A673 (cell line): ENCODE results near the gene LRRC10B. TPM values are rescaled to one million over a fixed set of nuclear protein-coding genes. Genes with fewer than 3 reads are reported as not detected.

ENCODE experiments used
- BruUV-seq: library from RNA; stranded (reverse); fragments of 400-500 nt; replicated peaks from 2 replicates; lab custom pipeline; 2021; lab: Mats Ljungman, UMichigan
- CTCF ChIA-PET: fragments of 300-600 bp; sonication (Branson Sonifier 250); formaldehyde crosslinking; loops from one replicate; lab custom pipeline; 2022; ENCODE audit warnings: antibody characterized with exemption; lab: Charles Lee
- POLR2A ChIA-PET: fragments of 300-600 bp; sonication (Branson Sonifier 250); formaldehyde crosslinking; loops from one replicate; lab custom pipeline; 2022; ENCODE audit warnings: antibody characterized with exemption; ENCODE audit not compliant: low non-redundant PET; lab: Charles Lee
- DNase-seq: peaks from one replicate; pipeline ENCODE4 v3.0.0-alpha.2; 2015; ENCODE audit warnings: low spot score
- H3K27ac ChIP-seq: fragments of 200-600 bp; sonication (generic); 2 replicates; pipeline ENCODE4 v1.5.1; 2016; ENCODE audit warnings: mixed run types, low read depth, mild to moderate bottlenecking, mixed read lengths, antibody characterized with exemption, low read length; ENCODE audit not compliant: poor library complexity, severe bottlenecking
- H3K27me3 ChIP-seq: fragments of 200-600 bp; sonication (generic); replicated peaks from 2 replicates; pipeline ENCODE4 v1.6.1; 2017; ENCODE audit warnings: mixed run types, low read depth, mild to moderate bottlenecking, mixed read lengths, antibody characterized with exemption, low read length; ENCODE audit not compliant: insufficient read depth, poor library complexity
- H3K36me3 ChIP-seq: fragments of 200-600 bp; sonication (generic); 2 replicates; pipeline ENCODE4 v1.6.1; 2016; ENCODE audit warnings: mixed run types, mild to moderate bottlenecking, mixed read lengths, antibody characterized with exemption, low read length; ENCODE audit not compliant: insufficient read depth, poor library complexity, severe bottlenecking
- H3K4me1 ChIP-seq: fragments of 200-600 bp; sonication (generic); 2 replicates; pipeline ENCODE4 v1.6.1; 2017; ENCODE audit warnings: mixed run types, mild to moderate bottlenecking, mixed read lengths, antibody characterized with exemption, low read length; ENCODE audit not compliant: insufficient read depth, poor library complexity, severe bottlenecking
- H3K4me3 ChIP-seq: fragments of 200-600 bp; sonication (generic); 2 replicates; pipeline ENCODE4 v1.5.1; 2016; ENCODE audit warnings: low read depth, mixed run types, mild to moderate bottlenecking, mixed read lengths, low read length; ENCODE audit not compliant: poor library complexity, severe bottlenecking
- H3K9me3 ChIP-seq: fragments of 200-600 bp; sonication (generic); 2 replicates; pipeline ENCODE4 v1.6.1; 2016; ENCODE audit warnings: mixed run types, low read depth, mild to moderate bottlenecking, mixed read lengths, antibody characterized with exemption, low read length; ENCODE audit not compliant: poor library complexity, severe bottlenecking
- CTCF ChIP-seq: fragments of 300-800, 200-600 bp; sonication (generic); conservative IDR thresholded peaks from 2 replicates; pipeline ENCODE4 v1.5.1; 2017; ENCODE audit warnings: low read depth, mild to moderate bottlenecking, antibody characterized with exemption, low read length, moderate library complexity, mixed read lengths
- EZH2 ChIP-seq: fragments of 200-600 bp; sonication (generic); IDR thresholded peaks from 2 replicates; pipeline ENCODE4 v1.6.1; 2017; ENCODE audit warnings: borderline replicate concordance, low read depth, mild to moderate bottlenecking, mixed read lengths, antibody characterized with exemption, low read length; ENCODE audit not compliant: poor library complexity, severe bottlenecking
- intact Hi-C: fragments of 100-400 bp; cut with micrococcal nuclease; formaldehyde crosslinking; loops from one replicate; pipeline ENCODE4 v1.10.0; 2022; ENCODE audit not compliant: unreplicated experiment
- total RNA-seq: library from RNA; stranded (reverse); gene quantifications from 2 replicates; pipeline ENCODE4 v1.2.3, GENCODE V29; 2021

The LRRC10B gene
- total RNA-seq, 1 experiment from 2014 or later: 17.4 TPM

- BruUV-seq: no TSS peak
- Histone ChIP-seq H3K4me3 (no peak overlapping the region), H3K36me3 (no peaks in the 10 kb centered on the region), H3K27ac (no peak overlapping the region), H3K9me3 (no peaks in the 10 kb centered on the region), H3K4me1 (no peaks in the 10 kb centered on the region), H3K27me3 (no peaks in the 10 kb centered on the region)
- no peak for TF ChIP-seq EZH2
- no peak for TF ChIP-seq CTCF
- POLR2A ChIA-PET: no interaction called here
- CTCF ChIA-PET: no interaction called here
- intact Hi-C loops: no loop called here
- no peak for DNase-seq
Measured at GRCh38 chr11:61538636-61538961, 30.1 kb downstream of the LRRC10B start.

- no peak for DNase-seq
- no peaks in the 10 kb centered on the region for H3K9me3 ChIP-seq
- TF ChIP-seq CTCF (no peak), EZH2 (no peak)
- POLR2A ChIA-PET: no interaction called here
- intact Hi-C loops: no loop called here
- H3K27me3 ChIP-seq: no peaks in the 10 kb centered on the region
- no peaks in the 10 kb centered on the region for H3K36me3 ChIP-seq
- no peak overlapping the region for H3K4me3 ChIP-seq
- H3K4me1 ChIP-seq: no peaks in the 10 kb centered on the region
- no TSS peak for BruUV-seq
- no peak overlapping the region for H3K27ac ChIP-seq
- CTCF ChIA-PET: no interaction called here
Measured at GRCh38 chr11:61539006-61539405, 30.5 kb downstream of the LRRC10B start.

- intact Hi-C loops: no loop called here
- no peak overlapping the region for H3K4me3 ChIP-seq
- no peak overlapping the region for H3K27ac ChIP-seq
- ChIA-PET POLR2A (no interaction called here), CTCF (interaction anchor here (0.6 to 1.0 kb wide), 2 partner anchors 12 to 57 kb away, joined by 3 to 4 read pairs; no protein-coding TSS in a partner anchor)
- H3K4me1 ChIP-seq: no peaks in the 10 kb centered on the region
- H3K9me3 ChIP-seq: no peaks in the 10 kb centered on the region
- no TSS peak for BruUV-seq
- DNase-seq: no peak
- no peak for TF ChIP-seq EZH2
- no peak for TF ChIP-seq CTCF
- H3K36me3 ChIP-seq: no peaks in the 10 kb centered on the region
- H3K27me3 ChIP-seq: no peaks in the 10 kb centered on the region
Measured at GRCh38 chr11:61539831-61540357, 31.3 kb downstream of the LRRC10B start.
